ENCODE data around the gene NXT1.
A peak's percentile ranks its signal among the peaks of the same experiment; 100 is the strongest.

NXT1 gene

GRCh38 chr20:23361476-23362391 is 11.1 kb downstream of the NXT1 start, which contains the start of gene GZF1:
Gene GZF1 (plus strand): TSS chr20:23362182. CDS start chr20:23364384, 2,202 bp downstream.
- peak; percentile 97 for DNase-seq

GRCh38 chr20:23362392-23363256 is 12.0 kb downstream of the NXT1 start:
- DNase-seq = peak; percentile 72

GRCh38 chr20:23363257-23363649 is 12.7 kb downstream of the NXT1 start:
- DNase-seq = no peak

- no peak for DNase-seq
Observed at GRCh38 chr20:23365390-23366165, 15.0 kb downstream of the NXT1 start.

- peak; percentile 74 for DNase-seq
Observed at GRCh38 chr20:23366384-23366783, 15.8 kb downstream of the NXT1 start.

GRCh38 chr20:23367770-23368169 is 17.2 kb downstream of the NXT1 start:
- DNase-seq = no peak

GRCh38 chr20:23368316-23369071 is 17.9 kb downstream of the NXT1 start:
- no peak for DNase-seq

- DNase-seq = no peak
Observed at GRCh38 chr20:23369072-23369823, 18.7 kb downstream of the NXT1 start.

GRCh38 chr20:23370274-23370673 is 19.7 kb downstream of the NXT1 start:
- DNase-seq = no peak

GRCh38 chr20:23370873-23371272 is 20.3 kb downstream of the NXT1 start:
- DNase-seq = no peak

GRCh38 chr20:23371496-23371895 is 20.9 kb downstream of the NXT1 start:
- DNase-seq = no peak

- no peak for DNase-seq
Observed at GRCh38 chr20:23374441-23374840, 23.9 kb downstream of the NXT1 start.

- DNase-seq = no peak
Observed at GRCh38 chr20:23375827-23376226, 25.2 kb downstream of the NXT1 start.

- no peak for DNase-seq
Observed at GRCh38 chr20:23379772-23380171, 29.2 kb downstream of the NXT1 start.

GRCh38 chr20:23381876-23382275 is 31.3 kb downstream of the NXT1 start:
- peak; percentile 26 for DNase-seq

GRCh38 chr20:23386304-23387117 is 35.9 kb downstream of the NXT1 start:
- no peak for DNase-seq

GRCh38 chr20:23387118-23387443 is 36.5 kb downstream of the NXT1 start:
- DNase-seq = peak; percentile 60

GRCh38 chr20:23390091-23390774 is 39.6 kb downstream of the NXT1 start:
- DNase-seq = no peak

GRCh38 chr20:23391707-23392310 is 41.2 kb downstream of the NXT1 start:
- DNase-seq = no peak

Data from hematopoietic multipotent progenitor cell treated with erythropoietin and hydrocortisone succinate and interleukin-3 and kit ligand, for 6 days (in vitro differentiated cells).